NOMO-1 treated with dmso at 0.1 percent for 144 hours (cell line): Measurements from ENCODE around the gene ACRBP.

Source experiments
- DNase-seq: peaks from one replicate; lab custom pipeline; 2025; ENCODE audit not compliant: unreplicated experiment; lab: John Stamatoyannopoulos, UW

Gene ACRBP

GRCh38 chr12:6647083-6647604 lies at the start of gene ACRBP:
Gene ACRBP, minus strand, starts transcription at chr12:6647432. Its CDS starts 66 bp downstream, at chr12:6647366.
- peak; percentile 37 for DNase-seq

GRCh38 chr12:6695313-6696045 lies 48.2 kb upstream of the ACRBP start:
- DNase-seq, result no peak

- DNase-seq, result no peak
Measured at GRCh38 chr12:6694701-6695100, 47.5 kb upstream of the ACRBP start.

- no peak for DNase-seq
Measured at GRCh38 chr12:6693832-6694355, 46.7 kb upstream of the ACRBP start.

- no peak for DNase-seq
Measured at GRCh38 chr12:6692888-6693287, 45.7 kb upstream of the ACRBP start.

GRCh38 chr12:6691473-6691872 lies 44.2 kb upstream of the ACRBP start:
- no peak for DNase-seq

GRCh38 chr12:6688999-6689882 lies 42.0 kb upstream of the ACRBP start, which contains the start of gene ZNF384:
Gene ZNF384, minus strand, starts transcription at chr12:6689375. Its CDS starts 9,855 bp downstream, at chr12:6679520.
- DNase-seq, result peak; percentile 99

GRCh38 chr12:6688543-6688998 lies 41.3 kb upstream of the ACRBP start:
- no peak for DNase-seq

- DNase-seq, result no peak
Measured at GRCh38 chr12:6685814-6686213, 38.6 kb upstream of the ACRBP start.

- DNase-seq, result no peak
Measured at GRCh38 chr12:6684609-6685008, 37.4 kb upstream of the ACRBP start.

GRCh38 chr12:6676962-6677361 lies 29.7 kb upstream of the ACRBP start:
- DNase-seq, result no peak

GRCh38 chr12:6672143-6672542 lies 24.9 kb upstream of the ACRBP start:
- no peak for DNase-seq

GRCh38 chr12:6667559-6668210 lies 20.5 kb upstream of the ACRBP start:
- DNase-seq, result no peak

GRCh38 chr12:6666211-6666610 lies 19.0 kb upstream of the ACRBP start:
- no peak for DNase-seq

GRCh38 chr12:6664902-6665301 lies 17.7 kb upstream of the ACRBP start:
- peak; percentile 17 for DNase-seq

- peak; percentile 99 for DNase-seq
Measured at GRCh38 chr12:6662906-6663742, 15.9 kb upstream of the ACRBP start, which contains the start of gene ING4. Gene ING4, minus strand, starts transcription at chr12:6663119. Its CDS starts 18 bp downstream, at chr12:6663101.

- no peak for DNase-seq
Measured at GRCh38 chr12:6662602-6662905, 15.3 kb upstream of the ACRBP start.

GRCh38 chr12:6653987-6654386 lies 6.8 kb upstream of the ACRBP start:
- DNase-seq, result no peak

GRCh38 chr12:6653342-6653741 lies 6.1 kb upstream of the ACRBP start:
- DNase-seq, result no peak

GRCh38 chr12:6652391-6652790 lies 5.2 kb upstream of the ACRBP start:
- DNase-seq, result no peak
